ENCODE results near the gene PPIF. TPM values are rescaled to one million over a fixed set of nuclear protein-coding genes. Genes with fewer than 3 reads are reported as not detected.

PPIF gene
- total RNA-seq, 1 experiment from 2014 or later: 80.9 TPM

DNA sequence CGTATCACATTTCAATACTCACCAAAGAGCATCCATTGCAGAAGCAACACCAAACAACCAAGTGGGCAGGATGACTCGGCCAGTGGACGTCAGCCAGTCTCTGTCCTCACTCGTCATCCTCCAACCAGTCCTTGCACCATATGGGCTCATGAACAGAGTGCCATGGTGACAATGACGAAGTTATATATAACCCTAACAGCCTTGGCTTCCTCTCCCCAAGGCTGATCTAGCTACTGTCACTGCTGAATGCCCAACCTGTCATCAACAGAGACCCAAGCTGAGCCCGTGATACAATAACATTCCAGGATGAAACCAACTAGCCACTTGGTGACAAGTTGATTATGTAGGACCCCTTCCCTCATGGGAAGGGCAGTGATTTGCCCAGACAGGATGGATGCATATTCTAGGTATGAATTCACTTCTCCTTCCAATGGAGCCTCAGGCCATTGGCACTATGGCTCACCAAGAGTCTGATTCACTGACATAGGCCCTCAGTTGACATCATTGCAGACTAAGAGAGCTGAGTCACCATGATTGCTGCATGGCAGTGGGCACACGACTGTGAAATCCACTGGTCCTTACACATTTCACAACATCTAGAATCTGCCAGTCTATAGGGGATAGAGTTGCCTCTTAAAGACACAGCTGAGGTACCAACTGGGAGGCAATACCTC is 26.3 kb upstream of the PPIF start:
- Mint-ChIP-seq H3K9me3 (peaks cover 10% of the 10 kb centered on the region), H3K4me1 (peaks cover 25% of the 10 kb centered on the region), H3K4me3 (no peak overlapping the region), H3K36me3 (no peaks in the 10 kb centered on the region), H3K27me3 (ENCODE audit: low read depth) (no peaks in the 10 kb centered on the region; the same call in 1 of the 2 replicates), H3K27ac (no peak overlapping the region)
- POLR2A ChIA-PET: no interaction called here
- no peak for ATAC-seq
- CTCF ChIA-PET: interaction anchor here (1.1 kb wide), 1 partner anchor 28 kb away, joined by 5 read pairs; no protein-coding TSS in a partner anchor
- TF ChIP-seq, protein P1, sequence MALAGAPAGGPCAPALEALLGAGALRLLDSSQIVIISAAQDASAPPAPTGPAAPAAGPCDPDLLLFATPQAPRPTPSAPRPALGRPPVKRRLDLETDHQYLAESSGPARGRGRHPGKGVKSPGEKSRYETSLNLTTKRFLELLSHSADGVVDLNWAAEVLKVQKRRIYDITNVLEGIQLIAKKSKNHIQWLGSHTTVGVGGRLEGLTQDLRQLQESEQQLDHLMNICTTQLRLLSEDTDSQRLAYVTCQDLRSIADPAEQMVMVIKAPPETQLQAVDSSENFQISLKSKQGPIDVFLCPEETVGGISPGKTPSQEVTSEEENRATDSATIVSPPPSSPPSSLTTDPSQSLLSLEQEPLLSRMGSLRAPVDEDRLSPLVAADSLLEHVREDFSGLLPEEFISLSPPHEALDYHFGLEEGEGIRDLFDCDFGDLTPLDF (CRISPR knock-in tag; IDR thresholded peaks at IDR 0.05): no peak
- TF ChIP-seq CBFB (CRISPR knock-in tag; IDR thresholded peaks at IDR 0.05; ENCODE audit: low read depth) (no peak), OVOL2 (CRISPR knock-in tag; IDR thresholded peaks at IDR 0.05; ENCODE audit: borderline replicate concordance) (no peak), ESRRA (CRISPR knock-in tag; IDR thresholded peaks at IDR 0.05; ENCODE audit: borderline replicate concordance) (no peak), ZNF532 (CRISPR knock-in tag; IDR thresholded peaks at IDR 0.05; ENCODE audit: borderline replicate concordance) (no peak), KAT7 (CRISPR knock-in tag; IDR thresholded peaks at IDR 0.05; ENCODE audit: borderline replicate concordance) (no peak), ZNF671 (CRISPR knock-in tag; IDR thresholded peaks at IDR 0.05) (no peak), JAZF1 (CRISPR knock-in tag; IDR thresholded peaks at IDR 0.05) (no peak), ZNF219 (CRISPR knock-in tag; IDR thresholded peaks at IDR 0.05; ENCODE audit: borderline replicate concordance) (no peak), NR3C1 (CRISPR knock-in tag; conservative IDR thresholded peaks at IDR 0.05; ENCODE audit: low read depth) (no peak)
- TF ChIP-seq, protein P2, sequence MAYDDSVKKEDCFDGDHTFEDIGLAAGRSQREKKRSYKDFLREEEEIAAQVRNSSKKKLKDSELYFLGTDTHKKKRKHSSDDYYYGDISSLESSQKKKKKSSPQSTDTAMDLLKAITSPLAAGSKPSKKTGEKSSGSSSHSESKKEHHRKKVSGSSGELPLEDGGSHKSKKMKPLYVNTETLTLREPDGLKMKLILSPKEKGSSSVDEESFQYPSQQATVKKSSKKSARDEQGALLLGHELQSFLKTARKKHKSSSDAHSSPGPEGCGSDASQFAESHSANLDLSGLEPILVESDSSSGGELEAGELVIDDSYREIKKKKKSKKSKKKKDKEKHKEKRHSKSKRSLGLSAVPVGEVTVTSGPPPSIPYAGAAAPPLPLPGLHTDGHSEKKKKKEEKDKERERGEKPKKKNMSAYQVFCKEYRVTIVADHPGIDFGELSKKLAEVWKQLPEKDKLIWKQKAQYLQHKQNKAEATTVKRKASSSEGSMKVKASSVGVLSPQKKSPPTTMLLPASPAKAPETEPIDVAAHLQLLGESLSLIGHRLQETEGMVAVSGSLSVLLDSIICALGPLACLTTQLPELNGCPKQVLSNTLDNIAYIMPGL (CRISPR knock-in tag; IDR thresholded peaks at IDR 0.05): no peak
- TF ChIP-seq, protein P3, sequence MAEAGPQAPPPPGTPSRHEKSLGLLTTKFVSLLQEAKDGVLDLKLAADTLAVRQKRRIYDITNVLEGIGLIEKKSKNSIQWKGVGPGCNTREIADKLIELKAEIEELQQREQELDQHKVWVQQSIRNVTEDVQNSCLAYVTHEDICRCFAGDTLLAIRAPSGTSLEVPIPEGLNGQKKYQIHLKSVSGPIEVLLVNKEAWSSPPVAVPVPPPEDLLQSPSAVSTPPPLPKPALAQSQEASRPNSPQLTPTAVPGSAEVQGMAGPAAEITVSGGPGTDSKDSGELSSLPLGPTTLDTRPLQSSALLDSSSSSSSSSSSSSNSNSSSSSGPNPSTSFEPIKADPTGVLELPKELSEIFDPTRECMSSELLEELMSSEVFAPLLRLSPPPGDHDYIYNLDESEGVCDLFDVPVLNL (CRISPR knock-in tag; IDR thresholded peaks at IDR 0.05; ENCODE audit: borderline replicate concordance, low read depth): no peak
- no peak for DNase-seq (ENCODE audit: low spot score)

GRCh38 chr10:79321494-79321882 is 25.8 kb upstream of the PPIF start:
- Mint-ChIP-seq H3K36me3 (no peaks in the 10 kb centered on the region), H3K4me1 (peaks cover 25% of the 10 kb centered on the region), H3K4me3 (no peak overlapping the region), H3K27me3 (ENCODE audit: low read depth) (no peaks in the 10 kb centered on the region; the same call in 1 of the 2 replicates), H3K27ac (no peak overlapping the region), H3K9me3 (peaks cover 10% of the 10 kb centered on the region)
- TF ChIP-seq GTF2I (CRISPR knock-in tag; conservative IDR thresholded peaks at IDR 0.05): no peak
- TF ChIP-seq SOX15 (CRISPR knock-in tag; IDR thresholded peaks at IDR 0.05): no peak
- no peak for TF ChIP-seq ZNF219 (CRISPR knock-in tag; IDR thresholded peaks at IDR 0.05; ENCODE audit: borderline replicate concordance)
- ChIA-PET CTCF (interaction anchor here (3.0 kb wide), 1 partner anchor 25 kb away, joined by 9 read pairs; the partner anchor contains the start of gene PPIF), POLR2A (no interaction called here)
- no peak for ATAC-seq
- no peak for DNase-seq (ENCODE audit: low spot score)

Measured in WTC11 (cell line).